Activated T-cell treated with anti-CD3 and anti-CD28 coated beads, Interleukin-2, amount 50 U/mL, for 24 hours (primary cell): ENCODE measurements around the gene PLSCR4.
"Not testable (repeated sequence)": the region's sequence is repeated elsewhere in the genome, so short reads cannot be mapped to it uniquely, and the experiment has no call there.

Experiments
- DNase-seq: peaks from one replicate; pipeline ENCODE4 v3.0.0-alpha.2; 2020
- H3K27ac Mint-ChIP-seq: 2 replicates; pipeline ENCODE4 v1.8.0; 2020; ENCODE audit warnings: mild to moderate bottlenecking, mixed read lengths
- H3K27me3 Mint-ChIP-seq: 2 replicates; pipeline ENCODE4 v1.8.0; 2020; ENCODE audit warnings: mixed read lengths
- H3K36me3 Mint-ChIP-seq: 2 replicates; pipeline ENCODE4 v1.8.0; 2020; ENCODE audit warnings: low read depth, mixed read lengths
- H3K4me1 Mint-ChIP-seq: 2 replicates; pipeline ENCODE4 v1.8.0; 2020; ENCODE audit warnings: low read depth, mixed read lengths
- H3K4me3 Mint-ChIP-seq: 2 replicates; pipeline ENCODE4 v1.8.0; 2020; ENCODE audit warnings: mild to moderate bottlenecking, moderate library complexity, mixed read lengths
- H3K9me3 Mint-ChIP-seq: 2 replicates; pipeline ENCODE4 v1.8.0; 2020; ENCODE audit warnings: mixed read lengths

The PLSCR4 gene

DNA sequence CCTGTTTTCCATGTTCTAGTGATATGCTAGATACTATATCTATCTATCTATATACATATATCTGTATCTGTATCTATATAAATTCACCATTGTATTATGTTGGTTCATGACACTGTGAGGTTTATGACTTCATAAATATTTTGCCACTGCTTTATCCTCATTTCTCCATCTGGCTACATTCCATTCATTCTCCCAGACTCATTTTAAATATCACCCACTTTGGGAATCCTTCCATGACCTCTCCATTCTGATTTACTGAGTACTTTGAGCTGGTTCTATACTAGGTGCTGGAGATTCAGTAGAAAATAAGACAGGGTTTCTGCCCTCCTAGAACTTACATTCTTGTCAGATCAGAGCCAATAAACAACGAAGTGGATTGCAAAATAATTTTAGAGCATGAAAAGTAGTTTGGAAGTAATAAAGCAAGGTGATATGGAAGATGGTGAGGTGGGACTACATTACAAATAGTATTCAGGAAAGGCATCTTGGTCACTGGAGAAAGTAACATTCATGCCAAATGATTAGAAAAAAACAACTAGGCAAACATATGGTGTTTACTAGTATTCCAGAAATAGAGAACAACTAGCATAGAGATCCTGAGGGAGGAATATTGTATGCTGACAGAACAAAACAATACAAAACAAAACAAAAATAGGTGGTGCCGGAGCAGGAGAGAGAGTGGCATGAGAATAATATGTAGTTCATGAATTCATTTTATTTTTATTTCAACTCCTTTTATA lies 11.6 kb upstream of the PLSCR4 start:
- no peak overlapping the region for H3K27ac Mint-ChIP-seq
- H3K4me3 Mint-ChIP-seq, result no peak overlapping the region
- H3K27me3 Mint-ChIP-seq, result peaks cover 19% of the 10 kb centered on the region
- no peaks in the 10 kb centered on the region for H3K9me3 Mint-ChIP-seq
- no peaks in the 10 kb centered on the region for H3K4me1 Mint-ChIP-seq
- no peaks in the 10 kb centered on the region for H3K36me3 Mint-ChIP-seq
- DNase-seq, result no peak

- Mint-ChIP-seq H3K36me3 (no peaks in the 10 kb centered on the region), H3K27ac (no peak overlapping the region), H3K27me3 (peaks cover 31% of the 10 kb centered on the region), H3K9me3 (no peaks in the 10 kb centered on the region), H3K4me1 (no peaks in the 10 kb centered on the region), H3K4me3 (no peak overlapping the region)
- no peak for DNase-seq
These were observed 9.1 kb upstream of the PLSCR4 start for GRCh38 chr3:146259880-146260589.

DNA sequence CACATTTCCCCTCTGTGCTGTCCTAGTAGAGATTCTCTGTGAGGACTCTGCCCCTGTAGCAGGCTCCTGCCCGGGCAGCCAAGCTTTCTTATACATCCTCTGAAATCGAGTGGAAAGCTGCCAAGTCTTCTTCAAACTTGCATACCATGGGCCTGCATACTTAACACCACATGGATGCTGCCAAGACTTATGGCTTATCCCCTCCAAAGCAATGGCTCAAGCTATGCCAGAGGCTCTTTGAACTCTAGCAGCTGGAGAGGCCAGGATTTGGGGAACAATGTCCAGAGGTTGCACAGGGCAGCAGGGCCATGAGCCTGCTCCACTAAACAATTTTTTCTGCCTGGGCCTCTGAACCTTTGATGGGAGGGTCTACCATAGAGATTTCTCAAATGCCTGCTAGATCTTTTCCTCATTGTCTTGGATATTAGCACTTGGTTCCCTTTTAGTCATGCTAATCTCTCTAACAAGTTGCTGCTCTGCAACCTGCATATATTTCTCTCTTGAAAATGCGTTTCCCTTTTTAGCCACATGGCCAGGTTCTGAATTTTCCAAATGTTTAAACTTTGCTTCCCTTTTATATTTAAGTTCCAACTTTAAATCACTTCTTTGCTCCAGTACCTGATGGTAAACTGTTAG lies 6.1 kb upstream of the PLSCR4 start:
- peaks cover 49% of the 10 kb centered on the region for H3K27me3 Mint-ChIP-seq
- DNase-seq, result no peak
- H3K4me1 Mint-ChIP-seq, result no peaks in the 10 kb centered on the region
- peaks cover 3% of the 10 kb centered on the region for H3K9me3 Mint-ChIP-seq
- no peaks in the 10 kb centered on the region for H3K36me3 Mint-ChIP-seq
- no peak overlapping the region for H3K27ac Mint-ChIP-seq
- no peak overlapping the region for H3K4me3 Mint-ChIP-seq

GRCh38 chr3:146252445-146252844 lies 1.5 kb upstream of the PLSCR4 start:
- peaks cover 62% of the 10 kb centered on the region for H3K27me3 Mint-ChIP-seq
- H3K9me3 Mint-ChIP-seq, H3K4me1 Mint-ChIP-seq, DNase-seq, H3K36me3 Mint-ChIP-seq, H3K27ac Mint-ChIP-seq, H3K4me3 Mint-ChIP-seq: not testable (repeated sequence)

DNA sequence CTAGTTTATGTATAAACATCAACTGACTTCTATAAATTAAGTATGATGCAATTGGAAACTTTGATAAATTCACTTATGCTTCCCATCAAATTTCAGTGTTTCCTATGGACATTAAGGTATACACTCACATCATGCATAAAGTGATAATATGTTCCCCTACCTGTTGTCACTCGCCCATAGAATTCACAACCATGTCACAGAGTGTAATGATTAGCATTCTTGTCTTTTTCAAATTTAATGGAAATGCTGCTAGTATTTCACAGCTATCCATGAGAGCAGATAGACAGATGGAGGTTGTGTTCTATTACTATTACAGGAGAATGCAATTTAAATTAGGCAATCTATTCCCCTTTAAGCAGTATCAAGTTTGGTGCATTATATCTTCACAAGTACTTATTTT lies 984 bp downstream of the PLSCR4 start:
- H3K4me1 Mint-ChIP-seq, result peaks cover 4% of the 10 kb centered on the region
- H3K9me3 Mint-ChIP-seq, result peaks cover 3% of the 10 kb centered on the region
- H3K36me3 Mint-ChIP-seq, result no peaks in the 10 kb centered on the region
- no peak for DNase-seq
- peaks cover 51% of the 10 kb centered on the region for H3K27me3 Mint-ChIP-seq
- H3K4me3 Mint-ChIP-seq, result peak overlapping the region; percentile 65
- no peak overlapping the region for H3K27ac Mint-ChIP-seq

GRCh38 chr3:146247911-146248310 lies 3.0 kb downstream of the PLSCR4 start:
- Mint-ChIP-seq H3K9me3 (no peaks in the 10 kb centered on the region), H3K27ac (no peak overlapping the region), H3K36me3 (no peaks in the 10 kb centered on the region), H3K4me1 (peaks cover 4% of the 10 kb centered on the region), H3K27me3 (peaks cover 39% of the 10 kb centered on the region), H3K4me3 (no peak overlapping the region)
- DNase-seq, result no peak

GRCh38 chr3:146246526-146246925 lies 4.4 kb downstream of the PLSCR4 start:
- no peak overlapping the region for H3K4me3 Mint-ChIP-seq
- H3K27ac Mint-ChIP-seq, result no peak overlapping the region
- peaks cover 25% of the 10 kb centered on the region for H3K27me3 Mint-ChIP-seq

GRCh38 chr3:146243559-146243958 lies 7.3 kb downstream of the PLSCR4 start:
- DNase-seq, result no peak
- Mint-ChIP-seq H3K9me3 (no peaks in the 10 kb centered on the region), H3K27me3 (peaks cover 4% of the 10 kb centered on the region), H3K36me3 (no peaks in the 10 kb centered on the region), H3K4me3 (no peak overlapping the region), H3K4me1 (no peaks in the 10 kb centered on the region), H3K27ac (no peak overlapping the region)

More at GRCh38 chr3:146246526-146246925, 4.4 kb downstream of the PLSCR4 start:
- Mint-ChIP-seq H3K36me3 (no peaks in the 10 kb centered on the region), H3K4me1 (peaks cover 3% of the 10 kb centered on the region), H3K9me3 (no peaks in the 10 kb centered on the region)
- no peak for DNase-seq

DNA sequence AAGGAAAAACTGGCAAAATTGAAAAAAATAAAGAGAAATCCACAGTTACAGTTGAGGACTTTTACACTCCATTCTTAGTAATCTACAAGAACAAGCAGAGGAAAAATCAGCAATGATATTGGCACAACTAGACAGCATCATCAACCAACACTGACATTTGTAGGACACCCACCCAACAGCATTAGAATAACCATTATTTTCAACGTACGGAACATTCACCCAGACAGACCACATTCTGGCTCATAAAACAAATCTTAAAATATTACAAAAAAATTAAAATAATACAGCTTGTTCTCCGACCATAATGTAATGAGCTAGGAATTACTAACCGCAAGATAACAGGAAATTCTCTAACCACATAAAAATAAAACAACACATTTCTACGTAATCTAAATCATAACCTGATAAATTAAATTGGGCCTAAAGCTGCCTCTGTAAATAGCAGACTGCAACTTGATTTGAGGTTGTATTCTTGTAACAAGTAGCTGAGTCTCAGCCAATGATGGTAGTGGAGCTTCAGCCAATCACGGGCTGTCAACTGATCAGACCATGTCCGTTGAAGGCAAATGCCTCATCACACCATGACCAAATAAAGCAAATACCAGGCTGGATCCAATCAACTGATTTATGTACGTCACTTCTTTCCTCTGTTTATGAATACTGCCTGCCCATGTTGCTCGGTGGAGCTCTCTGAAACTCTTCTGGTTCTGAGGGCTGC lies 9.2 kb downstream of the PLSCR4 start:
- Mint-ChIP-seq H3K27me3 (no peaks in the 10 kb centered on the region), H3K27ac (no peak overlapping the region), H3K4me1 (no peaks in the 10 kb centered on the region), H3K9me3 (peaks cover 4% of the 10 kb centered on the region), H3K36me3 (no peaks in the 10 kb centered on the region), H3K4me3 (no peak overlapping the region)
- DNase-seq, result no peak

GRCh38 chr3:146233487-146233886 lies 17.4 kb downstream of the PLSCR4 start:
- DNase-seq, result no peak
- Mint-ChIP-seq H3K27me3 (peaks cover 9% of the 10 kb centered on the region), H3K27ac (no peak overlapping the region), H3K4me1 (no peaks in the 10 kb centered on the region), H3K36me3 (no peaks in the 10 kb centered on the region), H3K4me3 (no peak overlapping the region), H3K9me3 (peaks cover 19% of the 10 kb centered on the region)

- no peak overlapping the region for H3K27ac Mint-ChIP-seq
- no peak overlapping the region for H3K4me3 Mint-ChIP-seq
- no peaks in the 10 kb centered on the region for H3K4me1 Mint-ChIP-seq
- H3K9me3 Mint-ChIP-seq, result no peaks in the 10 kb centered on the region
- H3K36me3 Mint-ChIP-seq, result no peaks in the 10 kb centered on the region
- DNase-seq, result no peak
- no peaks in the 10 kb centered on the region for H3K27me3 Mint-ChIP-seq
These were observed 23.4 kb downstream of the PLSCR4 start for GRCh38 chr3:146227486-146227885.

GRCh38 chr3:146226881-146227280 lies 24.0 kb downstream of the PLSCR4 start:
- no peaks in the 10 kb centered on the region for H3K4me1 Mint-ChIP-seq
- no peak for DNase-seq
- no peak overlapping the region for H3K27ac Mint-ChIP-seq
- H3K4me3 Mint-ChIP-seq, result no peak overlapping the region
- H3K36me3 Mint-ChIP-seq, result no peaks in the 10 kb centered on the region
- H3K9me3 Mint-ChIP-seq, result no peaks in the 10 kb centered on the region
- H3K27me3 Mint-ChIP-seq, result no peaks in the 10 kb centered on the region

- H3K27ac Mint-ChIP-seq, H3K9me3 Mint-ChIP-seq, H3K4me3 Mint-ChIP-seq, H3K4me1 Mint-ChIP-seq, DNase-seq, H3K36me3 Mint-ChIP-seq, H3K27me3 Mint-ChIP-seq: not testable (repeated sequence)
These were observed 25.4 kb downstream of the PLSCR4 start for GRCh38 chr3:146225458-146225857.

- no peaks in the 10 kb centered on the region for H3K4me1 Mint-ChIP-seq
- no peaks in the 10 kb centered on the region for H3K9me3 Mint-ChIP-seq
- no peak for DNase-seq
- no peaks in the 10 kb centered on the region for H3K27me3 Mint-ChIP-seq
- H3K27ac Mint-ChIP-seq, result no peak overlapping the region
- H3K36me3 Mint-ChIP-seq, result no peaks in the 10 kb centered on the region
- H3K4me3 Mint-ChIP-seq, result no peak overlapping the region
These were observed 27.2 kb downstream of the PLSCR4 start for GRCh38 chr3:146223401-146224373.
